UCSD-AML1 (cell line): ENCODE data around the gene ISM2.

Source experiments
- DNase-seq: peaks from one replicate; lab custom pipeline; 2025; ENCODE audit not compliant: unreplicated experiment; lab: John Stamatoyannopoulos, UW

Gene ISM2

GRCh38 chr14:77508249-77508648 lies 9.6 kb upstream of the ISM2 start:
- DNase-seq, result no peak

GRCh38 chr14:77507762-77508161 lies 9.1 kb upstream of the ISM2 start:
- no peak for DNase-seq

DNA sequence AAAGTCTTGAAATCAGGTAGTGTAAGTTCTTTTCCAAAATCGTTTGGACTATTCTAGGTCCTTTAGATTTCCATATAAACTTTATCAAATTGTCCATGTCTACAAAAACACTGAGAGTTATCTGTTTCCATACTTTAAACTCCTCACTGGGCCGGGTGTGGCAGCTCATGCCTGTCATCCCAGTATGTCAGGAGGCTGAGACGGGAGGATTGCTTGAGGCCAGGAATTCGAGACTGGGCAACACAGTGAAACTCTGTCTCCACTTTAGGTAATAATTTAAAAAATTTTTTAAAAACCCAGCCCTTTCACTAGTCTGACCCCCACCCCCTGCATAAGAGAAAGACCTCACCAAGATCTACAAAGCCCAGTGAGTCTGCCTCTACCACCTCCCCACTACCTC lies 6.4 kb upstream of the ISM2 start:
- DNase-seq, result no peak

DNA sequence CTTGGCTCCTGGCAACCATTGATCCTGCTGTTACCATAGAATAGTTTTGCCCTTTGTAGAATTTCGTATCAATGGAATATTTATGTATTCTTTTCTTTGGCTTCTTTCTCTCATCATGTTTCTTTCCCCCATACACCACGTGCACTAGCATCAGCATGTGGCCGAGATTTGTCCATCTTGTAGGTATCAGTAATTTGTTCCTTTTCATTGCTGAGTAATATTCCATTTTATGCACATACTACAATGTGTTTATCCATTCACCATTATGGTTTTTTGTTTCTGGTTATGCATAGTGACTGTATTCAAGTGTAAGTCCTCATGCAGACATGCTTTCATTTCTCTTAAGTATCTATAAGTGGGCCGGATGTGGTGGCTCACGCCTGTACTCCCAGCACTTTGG lies 4.5 kb upstream of the ISM2 start:
- no peak for DNase-seq

- DNase-seq, result no peak
Observed at GRCh38 chr14:77502109-77502782, 3.6 kb upstream of the ISM2 start.

- no peak for DNase-seq
Observed at GRCh38 chr14:77498984-77499527, 440 bp upstream of the ISM2 start.

DNA sequence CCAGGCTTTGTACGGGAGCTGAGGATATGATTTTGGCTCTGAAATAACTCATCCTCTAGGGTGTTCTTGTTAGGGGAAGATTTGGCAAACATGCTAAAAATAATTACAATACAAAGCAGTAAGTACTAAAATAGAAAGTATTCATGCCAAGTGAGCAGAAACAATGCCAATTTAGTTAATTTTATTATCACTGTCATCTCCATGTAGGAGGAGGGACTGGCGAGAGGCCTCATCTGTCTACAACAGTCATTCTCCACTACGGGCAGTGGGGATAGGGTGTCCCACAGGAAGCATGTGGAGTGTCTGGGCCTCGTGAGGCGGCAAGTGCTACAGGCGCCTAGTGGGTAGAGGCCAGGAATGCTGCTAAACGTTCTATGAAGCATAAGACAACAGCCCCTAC lies 3.3 kb downstream of the ISM2 start:
- no peak for DNase-seq

DNA sequence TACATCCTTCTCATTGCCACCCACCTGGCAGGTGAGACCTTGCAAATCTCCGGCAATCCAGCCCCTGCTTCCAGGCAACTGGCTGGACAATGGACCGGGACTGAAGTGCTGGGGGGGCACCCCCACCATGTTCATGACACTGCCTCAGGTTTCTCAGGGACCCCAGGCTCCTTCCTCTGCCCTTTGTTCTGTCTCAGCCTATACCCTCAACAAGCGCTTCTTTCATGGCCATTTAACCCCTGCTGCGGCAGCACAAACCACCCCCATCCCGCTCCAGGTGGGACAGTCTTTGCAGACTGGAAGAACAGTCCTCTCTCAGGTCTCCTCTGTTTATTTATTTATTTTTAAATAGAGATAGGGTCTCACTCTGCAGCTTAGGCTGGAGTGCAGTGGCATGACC lies 7.6 kb downstream of the ISM2 start:
- DNase-seq, result no peak

DNA sequence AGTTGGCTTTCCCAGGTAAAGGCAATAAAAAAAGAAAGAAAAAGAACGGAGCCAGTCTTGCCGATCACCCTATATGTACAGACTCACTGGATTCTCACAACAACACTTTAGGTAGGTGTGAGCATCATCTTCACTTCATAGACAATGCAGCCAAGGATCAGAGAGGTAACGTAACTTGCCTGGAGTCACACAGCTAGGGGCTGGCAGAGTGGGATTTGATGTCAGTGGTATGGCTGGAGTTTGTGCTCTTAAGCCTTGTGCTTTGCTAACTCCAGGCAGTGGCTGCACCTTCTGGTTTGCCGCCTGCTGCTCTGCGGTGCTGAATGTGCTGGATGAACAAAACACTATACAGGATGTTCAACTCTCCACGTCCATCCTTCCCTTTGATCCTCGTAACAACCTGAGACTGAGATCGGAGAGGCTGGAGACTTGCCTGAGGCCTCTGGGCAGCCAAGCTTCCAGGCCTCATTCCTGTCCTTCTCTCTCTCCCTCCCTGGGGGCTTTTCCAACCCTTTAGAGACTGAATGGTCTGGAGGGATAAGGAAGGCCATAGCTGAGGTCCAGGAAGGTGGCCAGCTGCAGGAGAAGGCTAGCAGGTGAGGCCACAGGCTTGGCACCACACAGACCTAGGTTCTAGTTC lies 8.1 kb downstream of the ISM2 start:
- DNase-seq, result no peak

GRCh38 chr14:77489041-77489440 lies 9.6 kb downstream of the ISM2 start:
- DNase-seq, result no peak

- DNase-seq, result no peak
Observed at GRCh38 chr14:77488558-77488957, 10.1 kb downstream of the ISM2 start.

- DNase-seq, result no peak
Observed at GRCh38 chr14:77485901-77486678, 12.5 kb downstream of the ISM2 start.

DNA sequence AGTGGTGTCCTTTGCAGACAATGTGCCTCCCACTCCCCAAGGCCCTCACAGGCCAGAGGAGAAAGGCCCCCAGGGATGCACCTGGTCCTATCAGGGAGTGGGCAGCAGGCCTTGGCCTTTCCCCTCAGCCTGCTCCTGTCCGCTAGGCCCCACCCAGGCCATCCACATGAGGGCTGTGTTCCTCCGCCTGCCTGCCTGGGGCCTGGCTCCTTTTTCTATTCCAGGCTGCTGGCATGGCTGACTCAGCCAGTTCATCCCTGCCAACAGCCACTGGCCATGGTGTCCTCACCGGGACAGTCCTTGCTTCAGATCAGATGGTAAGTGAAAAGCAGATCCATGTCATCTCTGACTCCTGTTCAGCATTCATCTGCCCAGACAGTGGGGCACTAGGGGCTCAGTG lies 13.4 kb downstream of the ISM2 start:
- no peak for DNase-seq

DNA sequence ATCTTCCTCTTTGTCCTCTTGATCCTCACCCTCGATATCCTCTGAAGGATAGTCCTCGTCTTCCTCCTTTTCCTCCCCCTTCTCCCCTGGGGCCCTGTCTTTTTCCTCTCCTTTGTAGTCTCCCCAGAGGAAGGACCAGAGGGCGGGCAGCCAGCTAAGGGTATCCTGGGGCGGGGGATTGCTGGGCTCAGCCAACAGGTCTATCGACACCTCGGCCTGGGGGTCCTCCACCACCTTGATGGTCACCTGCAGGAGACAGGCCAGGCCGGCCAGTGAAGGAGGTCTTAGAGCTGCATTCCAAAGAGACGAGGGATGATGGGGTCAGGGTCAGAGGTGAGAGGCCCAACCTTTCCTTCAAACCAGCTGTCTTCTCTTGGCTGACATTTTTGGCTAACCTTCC lies 16.2 kb downstream of the ISM2 start:
- DNase-seq, result no peak

- DNase-seq, result no peak
Observed at GRCh38 chr14:77478796-77479195, 19.8 kb downstream of the ISM2 start.

DNA sequence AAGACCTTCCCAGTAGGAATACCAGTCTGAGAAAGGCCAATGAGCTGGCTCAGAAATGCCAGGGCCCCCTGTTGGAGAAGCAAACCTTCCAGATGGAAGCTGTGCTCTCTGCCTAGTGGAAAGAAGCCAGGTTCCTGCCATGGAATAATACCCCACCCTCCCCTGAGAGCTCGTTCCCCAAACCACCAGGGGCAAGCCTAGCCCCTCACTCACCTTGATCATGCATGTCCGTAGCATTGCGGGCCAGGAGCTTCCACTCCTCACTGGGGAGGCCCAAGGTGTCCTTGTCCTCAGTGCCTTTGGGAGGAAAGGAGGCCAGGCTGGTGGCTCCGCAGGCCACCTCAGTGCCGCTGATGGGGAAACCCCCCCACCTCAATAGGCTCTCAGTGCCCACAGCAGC lies 20.6 kb downstream of the ISM2 start:
- no peak for DNase-seq

- no peak for DNase-seq
Observed at GRCh38 chr14:77475432-77476115, 23.0 kb downstream of the ISM2 start.

- no peak for DNase-seq
Observed at GRCh38 chr14:77474479-77475177, 24.0 kb downstream of the ISM2 start.

- DNase-seq, result no peak
Observed at GRCh38 chr14:77473921-77474320, 24.7 kb downstream of the ISM2 start.

DNA sequence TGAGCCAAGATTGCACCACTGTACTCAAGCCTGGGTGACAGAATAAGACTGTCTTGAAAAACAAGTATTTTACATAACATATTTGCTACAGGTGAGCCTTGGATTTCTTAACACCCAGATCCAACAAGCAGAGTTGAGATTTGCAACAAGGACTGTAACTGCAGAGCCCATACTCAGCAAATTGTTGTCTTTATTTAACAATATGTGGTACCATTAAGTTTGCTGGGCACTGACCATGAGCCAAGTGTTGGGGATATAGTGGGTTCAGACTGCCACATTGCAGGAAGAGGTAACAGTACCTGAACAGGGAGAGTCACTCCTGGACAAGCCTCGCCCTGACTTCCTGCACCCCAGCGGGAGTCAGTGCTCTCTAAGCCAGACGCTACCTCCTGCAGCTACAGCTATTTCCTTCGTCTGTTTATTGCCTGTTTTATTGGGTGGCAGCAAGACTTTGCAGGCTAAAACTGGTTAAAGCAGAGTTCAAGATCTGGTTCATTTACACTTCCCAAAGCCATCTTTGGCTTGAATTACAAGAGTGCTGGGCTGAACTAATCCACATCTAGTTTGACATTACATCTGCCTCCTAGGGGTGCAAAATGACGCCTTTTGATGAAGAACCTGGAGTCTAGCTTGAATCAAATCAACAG lies 28.3 kb downstream of the ISM2 start:
- DNase-seq, result no peak
